ENCODE results near the gene RPS6KA3.

- no peak for TF ChIP-seq JUN (CRISPR knock-in tag; IDR thresholded peaks at IDR 0.05)
- TF ChIP-seq FOXK1 (CRISPR knock-in tag; IDR thresholded peaks at IDR 0.05) = no peak
- TF ChIP-seq, protein P1, sequence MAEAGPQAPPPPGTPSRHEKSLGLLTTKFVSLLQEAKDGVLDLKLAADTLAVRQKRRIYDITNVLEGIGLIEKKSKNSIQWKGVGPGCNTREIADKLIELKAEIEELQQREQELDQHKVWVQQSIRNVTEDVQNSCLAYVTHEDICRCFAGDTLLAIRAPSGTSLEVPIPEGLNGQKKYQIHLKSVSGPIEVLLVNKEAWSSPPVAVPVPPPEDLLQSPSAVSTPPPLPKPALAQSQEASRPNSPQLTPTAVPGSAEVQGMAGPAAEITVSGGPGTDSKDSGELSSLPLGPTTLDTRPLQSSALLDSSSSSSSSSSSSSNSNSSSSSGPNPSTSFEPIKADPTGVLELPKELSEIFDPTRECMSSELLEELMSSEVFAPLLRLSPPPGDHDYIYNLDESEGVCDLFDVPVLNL (CRISPR knock-in tag; IDR thresholded peaks at IDR 0.05; ENCODE audit: borderline replicate concordance, low read depth) = no peak
- TF ChIP-seq FOXP4 (CRISPR knock-in tag; IDR thresholded peaks at IDR 0.05) = no peak
- TF ChIP-seq, protein P2, sequence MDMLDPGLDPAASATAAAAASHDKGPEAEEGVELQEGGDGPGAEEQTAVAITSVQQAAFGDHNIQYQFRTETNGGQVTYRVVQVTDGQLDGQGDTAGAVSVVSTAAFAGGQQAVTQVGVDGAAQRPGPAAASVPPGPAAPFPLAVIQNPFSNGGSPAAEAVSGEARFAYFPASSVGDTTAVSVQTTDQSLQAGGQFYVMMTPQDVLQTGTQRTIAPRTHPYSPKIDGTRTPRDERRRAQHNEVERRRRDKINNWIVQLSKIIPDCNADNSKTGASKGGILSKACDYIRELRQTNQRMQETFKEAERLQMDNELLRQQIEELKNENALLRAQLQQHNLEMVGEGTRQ (CRISPR knock-in tag; IDR thresholded peaks at IDR 0.05) = no peak
- TF ChIP-seq, protein P3, sequence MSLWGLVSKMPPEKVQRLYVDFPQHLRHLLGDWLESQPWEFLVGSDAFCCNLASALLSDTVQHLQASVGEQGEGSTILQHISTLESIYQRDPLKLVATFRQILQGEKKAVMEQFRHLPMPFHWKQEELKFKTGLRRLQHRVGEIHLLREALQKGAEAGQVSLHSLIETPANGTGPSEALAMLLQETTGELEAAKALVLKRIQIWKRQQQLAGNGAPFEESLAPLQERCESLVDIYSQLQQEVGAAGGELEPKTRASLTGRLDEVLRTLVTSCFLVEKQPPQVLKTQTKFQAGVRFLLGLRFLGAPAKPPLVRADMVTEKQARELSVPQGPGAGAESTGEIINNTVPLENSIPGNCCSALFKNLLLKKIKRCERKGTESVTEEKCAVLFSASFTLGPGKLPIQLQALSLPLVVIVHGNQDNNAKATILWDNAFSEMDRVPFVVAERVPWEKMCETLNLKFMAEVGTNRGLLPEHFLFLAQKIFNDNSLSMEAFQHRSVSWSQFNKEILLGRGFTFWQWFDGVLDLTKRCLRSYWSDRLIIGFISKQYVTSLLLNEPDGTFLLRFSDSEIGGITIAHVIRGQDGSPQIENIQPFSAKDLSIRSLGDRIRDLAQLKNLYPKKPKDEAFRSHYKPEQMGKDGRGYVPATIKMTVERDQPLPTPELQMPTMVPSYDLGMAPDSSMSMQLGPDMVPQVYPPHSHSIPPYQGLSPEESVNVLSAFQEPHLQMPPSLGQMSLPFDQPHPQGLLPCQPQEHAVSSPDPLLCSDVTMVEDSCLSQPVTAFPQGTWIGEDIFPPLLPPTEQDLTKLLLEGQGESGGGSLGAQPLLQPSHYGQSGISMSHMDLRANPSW (CRISPR knock-in tag; conservative IDR thresholded peaks at IDR 0.05; ENCODE audit: low read depth) = no peak
These were observed 123.6 kb downstream of the RPS6KA3 start for GRCh38 chrX:20143111-20143510.
